Osteoblast (primary cell): ENCODE results near the gene ABCA13. TPM values are rescaled to one million over a fixed set of nuclear protein-coding genes. Genes with fewer than 3 reads are reported as not detected.

ENCODE experiments used
- DNase-seq: peaks from one replicate; pipeline ENCODE4 v3.0.0; 2011; ENCODE audit warnings: low spot score, mixed read lengths; ENCODE audit not compliant: insufficient read length; ENCODE audit errors: missing footprints
- H2AFZ ChIP-seq: 2 replicates; pipeline ENCODE4 v1.6.0; 2011; ENCODE audit warnings: mild to moderate bottlenecking, low read length
- H3K27ac ChIP-seq: 2 replicates; pipeline ENCODE4 v1.5.1; 2011; ENCODE audit warnings: mild to moderate bottlenecking, low read depth, low read length, moderate library complexity
- H3K27me3 ChIP-seq: 2 replicates; pipeline ENCODE4 v1.6.0; 2012; ENCODE audit warnings: mild to moderate bottlenecking, control low read depth, inconsistent platforms, low read length, moderate library complexity; ENCODE audit not compliant: insufficient read depth
- H3K36me3 ChIP-seq: 2 replicates; pipeline ENCODE4 v1.5.1; 2011; ENCODE audit warnings: mild to moderate bottlenecking, low read length, control low read depth, moderate library complexity; ENCODE audit not compliant: insufficient read depth
- H3K4me1 ChIP-seq: 2 replicates; pipeline ENCODE4 v1.5.1; 2011; ENCODE audit warnings: mild to moderate bottlenecking, low read length, control low read depth, moderate library complexity; ENCODE audit not compliant: insufficient read depth
- H3K4me2 ChIP-seq: 2 replicates; pipeline ENCODE4 v1.6.0; 2011; ENCODE audit warnings: mild to moderate bottlenecking, low read length; ENCODE audit not compliant: insufficient read depth
- H3K4me3 ChIP-seq: fragments of 200-600 bp; sonication (generic); 3 replicates; pipeline ENCODE4 v1.5.1; 2012; ENCODE audit warnings: mild to moderate bottlenecking, low read length, inconsistent platforms; ENCODE audit not compliant: insufficient read depth
- H3K79me2 ChIP-seq: 2 replicates; pipeline ENCODE4 v1.6.0; 2012; ENCODE audit warnings: mild to moderate bottlenecking, low read length, control low read depth, inconsistent platforms; ENCODE audit not compliant: insufficient read depth
- H3K9me3 ChIP-seq: 2 replicates; pipeline ENCODE4 v1.5.1; 2011; ENCODE audit warnings: low read depth, low read length, control low read depth
- H4K20me1 ChIP-seq: 2 replicates; pipeline ENCODE4 v1.6.0; 2012; ENCODE audit warnings: mild to moderate bottlenecking, low read length, control low read depth; ENCODE audit not compliant: insufficient read depth
- total RNA-seq: library from RNA; depleted of rRNA; stranded (reverse); fragments of >200 nt; gene quantifications from 2 replicates; pipeline ENCODE4 v1.2.3, GENCODE V29; 2012
- TF ChIP-seq, protein P1 (sequence below): IDR thresholded peaks from 2 replicates; pipeline ENCODE4 v1.5.1; 2011; ENCODE audit warnings: mild to moderate bottlenecking, low read depth, low read length, moderate library complexity; ENCODE audit errors: extremely low read depth

Gene ABCA13
- total RNA-seq, 1 donor = 3.6 TPM

DNA sequence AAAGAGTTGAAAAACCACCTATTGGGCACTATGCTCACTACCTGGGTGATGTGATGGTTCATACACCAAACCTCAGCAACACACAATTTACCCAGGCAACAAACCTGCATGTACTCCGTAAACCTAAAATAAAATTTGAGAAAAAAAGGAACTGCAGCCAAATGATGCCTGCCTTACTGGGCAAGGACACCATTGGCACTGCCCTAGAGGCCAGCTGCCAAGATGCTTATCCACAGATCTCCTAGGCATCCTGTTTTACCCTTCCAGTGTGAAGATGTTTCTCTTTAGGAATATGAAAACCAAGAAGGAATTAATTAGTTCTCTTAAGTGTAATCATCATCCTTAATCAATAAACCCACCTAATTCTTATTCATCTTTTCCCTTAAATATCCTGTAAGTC is 133.4 kb downstream of the ABCA13 start:
- no peak overlapping the region for H3K27ac ChIP-seq
- TF ChIP-seq, protein P1, sequence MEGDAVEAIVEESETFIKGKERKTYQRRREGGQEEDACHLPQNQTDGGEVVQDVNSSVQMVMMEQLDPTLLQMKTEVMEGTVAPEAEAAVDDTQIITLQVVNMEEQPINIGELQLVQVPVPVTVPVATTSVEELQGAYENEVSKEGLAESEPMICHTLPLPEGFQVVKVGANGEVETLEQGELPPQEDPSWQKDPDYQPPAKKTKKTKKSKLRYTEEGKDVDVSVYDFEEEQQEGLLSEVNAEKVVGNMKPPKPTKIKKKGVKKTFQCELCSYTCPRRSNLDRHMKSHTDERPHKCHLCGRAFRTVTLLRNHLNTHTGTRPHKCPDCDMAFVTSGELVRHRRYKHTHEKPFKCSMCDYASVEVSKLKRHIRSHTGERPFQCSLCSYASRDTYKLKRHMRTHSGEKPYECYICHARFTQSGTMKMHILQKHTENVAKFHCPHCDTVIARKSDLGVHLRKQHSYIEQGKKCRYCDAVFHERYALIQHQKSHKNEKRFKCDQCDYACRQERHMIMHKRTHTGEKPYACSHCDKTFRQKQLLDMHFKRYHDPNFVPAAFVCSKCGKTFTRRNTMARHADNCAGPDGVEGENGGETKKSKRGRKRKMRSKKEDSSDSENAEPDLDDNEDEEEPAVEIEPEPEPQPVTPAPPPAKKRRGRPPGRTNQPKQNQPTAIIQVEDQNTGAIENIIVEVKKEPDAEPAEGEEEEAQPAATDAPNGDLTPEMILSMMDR = no peak

DNA sequence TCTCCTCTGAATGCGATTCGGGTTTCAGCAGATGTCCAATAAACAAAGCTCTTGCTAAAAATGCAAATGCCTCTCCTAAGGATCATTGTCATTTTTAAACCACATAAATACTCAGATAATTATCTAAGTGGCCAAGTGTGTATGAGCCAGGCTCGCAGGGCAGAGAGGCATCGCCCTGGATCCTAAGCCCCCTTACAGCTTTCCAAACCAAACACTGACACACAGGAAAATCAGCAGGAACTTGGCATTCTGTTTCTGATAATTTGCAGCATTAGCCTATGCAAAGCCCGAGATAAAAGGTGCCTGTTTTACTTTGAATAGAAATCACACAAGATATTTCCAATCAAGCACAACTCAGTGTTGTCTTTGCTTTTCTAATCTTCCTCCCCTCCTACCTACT is 134.4 kb downstream of the ABCA13 start:
- no peaks in the 10 kb centered on the region for H4K20me1 ChIP-seq
- no peaks in the 10 kb centered on the region for H3K4me1 ChIP-seq
- no peaks in the 10 kb centered on the region for H3K36me3 ChIP-seq
- no peak overlapping the region for H3K4me2 ChIP-seq
- no peak overlapping the region for H3K4me3 ChIP-seq
- no peaks in the 10 kb centered on the region for H3K79me2 ChIP-seq
- H3K9me3 ChIP-seq = no peaks in the 10 kb centered on the region
- TF ChIP-seq, protein P1 = no peak
- H3K27ac ChIP-seq = no peak overlapping the region
- H3K27me3 ChIP-seq = no peaks in the 10 kb centered on the region
- no peak overlapping the region for H2AFZ ChIP-seq
- DNase-seq = no peak

More for the DNA sequence above, 133.4 kb downstream of the ABCA13 start:
- Histone ChIP-seq H3K9me3 (no peaks in the 10 kb centered on the region), H3K79me2 (no peaks in the 10 kb centered on the region), H3K36me3 (no peaks in the 10 kb centered on the region), H3K4me3 (no peak overlapping the region), H3K4me2 (no peak overlapping the region), H3K27me3 (no peaks in the 10 kb centered on the region), H2AFZ (no peak overlapping the region), H4K20me1 (no peaks in the 10 kb centered on the region), H3K4me1 (no peaks in the 10 kb centered on the region)
- DNase-seq = no peak

DNA sequence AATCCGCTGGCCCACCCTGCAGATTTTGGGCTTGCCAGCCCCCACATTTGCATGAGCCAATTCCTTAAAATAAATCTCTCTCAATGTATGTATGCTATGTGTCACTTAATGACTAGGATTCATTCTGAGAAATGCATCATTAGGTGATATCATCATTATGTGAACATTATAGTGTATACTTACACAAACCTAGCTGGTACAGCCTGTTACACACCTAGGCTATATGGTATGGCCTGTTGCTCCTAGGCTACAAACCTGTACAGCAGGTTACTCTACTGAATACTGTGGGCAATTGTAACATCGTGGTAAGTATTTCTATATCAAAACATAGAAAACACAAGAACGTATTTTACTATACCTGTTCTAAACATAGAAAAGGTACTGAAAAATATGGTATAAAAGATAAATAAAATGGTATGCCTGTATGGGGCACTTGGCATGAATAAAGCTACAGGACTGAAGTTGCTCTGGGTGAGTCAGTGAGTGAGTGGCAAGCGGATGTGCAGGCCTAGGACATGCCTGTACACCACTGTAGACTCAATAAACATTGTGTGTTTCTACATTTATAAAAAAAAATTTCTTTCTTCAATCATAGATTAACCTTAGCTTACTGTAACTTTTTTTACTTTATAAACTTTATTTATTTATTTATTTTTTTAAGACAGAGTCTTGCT is 135.9 kb downstream of the ABCA13 start:
- H3K4me2 ChIP-seq = no peak overlapping the region
- H3K9me3 ChIP-seq = no peaks in the 10 kb centered on the region
- H2AFZ ChIP-seq = no peak overlapping the region
- H3K4me3 ChIP-seq = no peak overlapping the region
- H3K79me2 ChIP-seq = no peaks in the 10 kb centered on the region
- TF ChIP-seq, protein P1 = no peak
- H3K4me1 ChIP-seq = no peaks in the 10 kb centered on the region
- H4K20me1 ChIP-seq = no peaks in the 10 kb centered on the region
- no peak overlapping the region for H3K27ac ChIP-seq
- no peaks in the 10 kb centered on the region for H3K36me3 ChIP-seq
- no peaks in the 10 kb centered on the region for H3K27me3 ChIP-seq
- no peak for DNase-seq

DNA sequence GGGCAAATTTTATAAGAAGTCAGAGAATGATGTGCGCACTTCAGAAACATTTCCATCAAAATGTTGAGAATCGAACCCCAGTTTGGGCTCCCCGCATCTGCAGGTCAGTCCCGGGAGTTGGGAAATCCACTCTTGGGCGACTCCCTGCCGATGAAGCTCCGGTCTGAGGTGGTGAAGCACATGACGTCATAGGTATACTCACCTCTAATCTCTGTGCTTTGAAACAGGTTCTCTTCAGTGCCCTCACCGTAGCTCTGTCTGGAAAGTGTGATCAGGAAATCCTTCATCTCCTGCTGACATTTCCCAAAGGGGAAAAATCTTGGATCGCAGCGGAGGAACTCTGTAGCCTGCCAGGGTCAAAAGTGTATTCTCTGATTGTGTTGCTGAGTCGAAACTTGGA is 138.5 kb downstream of the ABCA13 start:
- H2AFZ ChIP-seq = no peak overlapping the region
- H3K9me3 ChIP-seq = no peaks in the 10 kb centered on the region
- H3K79me2 ChIP-seq = no peaks in the 10 kb centered on the region
- H3K4me1 ChIP-seq = no peaks in the 10 kb centered on the region
- H3K27ac ChIP-seq = no peak overlapping the region
- H4K20me1 ChIP-seq = no peaks in the 10 kb centered on the region
- H3K36me3 ChIP-seq = no peaks in the 10 kb centered on the region
- no peaks in the 10 kb centered on the region for H3K27me3 ChIP-seq
- no peak for DNase-seq
- H3K4me2 ChIP-seq = no peak overlapping the region
- no peak overlapping the region for H3K4me3 ChIP-seq
- TF ChIP-seq, protein P1 = no peak
